ENCODE data around the gene CCNG2. TPM values are rescaled to one million over a fixed set of nuclear protein-coding genes. Genes with fewer than 3 reads are reported as not detected.

CCNG2 gene
- total and polyA plus RNA-seq, 11 donors: 2.4 to 18.7 (median 5.7) TPM

DNA sequence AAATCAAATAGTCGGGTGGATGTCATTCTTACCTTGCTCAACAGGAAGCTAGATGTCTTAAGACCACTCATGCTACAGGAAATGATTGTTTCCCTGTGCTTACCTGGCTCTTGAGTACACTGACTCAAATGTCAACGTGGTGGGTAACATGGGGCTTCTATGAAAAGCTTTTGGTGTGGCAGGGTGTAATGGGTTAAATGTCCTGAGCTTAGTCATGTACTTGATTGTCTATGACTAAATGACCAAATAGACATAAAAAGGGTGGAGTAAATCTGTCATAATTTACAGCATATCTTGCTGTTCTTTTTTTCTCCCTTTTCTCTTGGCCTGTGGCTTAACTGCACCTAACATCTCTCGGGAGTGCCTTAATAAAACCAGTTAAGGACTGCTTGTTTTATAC is 44.9 kb downstream of the CCNG2 start:
- Histone ChIP-seq H3K36me3 (no peaks in the 10 kb centered on the region), H3K27ac (no peak overlapping the region), H3K9me3 (no peaks in the 10 kb centered on the region), H3K4me3 (no peak overlapping the region), H3K4me1 (peaks cover 0 to 8% (median 0%) of the 10 kb centered on the region in 12 donors), H3K27me3 (peaks cover 0 to 4% (median 0%) of the 10 kb centered on the region in 9 donors)
- DNase-seq: no peak
- intact Hi-C loops (cut with DNase I): loop anchor here (2.0 to 10.0 kb wide), 13 partner anchors 105 to 770 kb away; partner anchors contain the start of genes SHROOM3 (in 2 of the 10) and SEPTIN11 (in 1 of the 10)
- ATAC-seq: no peak
- no peak for TF ChIP-seq POLR2A (IDR thresholded peaks at IDR 0.05)
- TF ChIP-seq, protein P1, sequence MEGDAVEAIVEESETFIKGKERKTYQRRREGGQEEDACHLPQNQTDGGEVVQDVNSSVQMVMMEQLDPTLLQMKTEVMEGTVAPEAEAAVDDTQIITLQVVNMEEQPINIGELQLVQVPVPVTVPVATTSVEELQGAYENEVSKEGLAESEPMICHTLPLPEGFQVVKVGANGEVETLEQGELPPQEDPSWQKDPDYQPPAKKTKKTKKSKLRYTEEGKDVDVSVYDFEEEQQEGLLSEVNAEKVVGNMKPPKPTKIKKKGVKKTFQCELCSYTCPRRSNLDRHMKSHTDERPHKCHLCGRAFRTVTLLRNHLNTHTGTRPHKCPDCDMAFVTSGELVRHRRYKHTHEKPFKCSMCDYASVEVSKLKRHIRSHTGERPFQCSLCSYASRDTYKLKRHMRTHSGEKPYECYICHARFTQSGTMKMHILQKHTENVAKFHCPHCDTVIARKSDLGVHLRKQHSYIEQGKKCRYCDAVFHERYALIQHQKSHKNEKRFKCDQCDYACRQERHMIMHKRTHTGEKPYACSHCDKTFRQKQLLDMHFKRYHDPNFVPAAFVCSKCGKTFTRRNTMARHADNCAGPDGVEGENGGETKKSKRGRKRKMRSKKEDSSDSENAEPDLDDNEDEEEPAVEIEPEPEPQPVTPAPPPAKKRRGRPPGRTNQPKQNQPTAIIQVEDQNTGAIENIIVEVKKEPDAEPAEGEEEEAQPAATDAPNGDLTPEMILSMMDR (IDR thresholded peaks at IDR 0.05): no peak
- WGBS, 4 donors: 81 to 87% (median 83%) methylated on average over 3 of the region's 3 CpGs

DNA sequence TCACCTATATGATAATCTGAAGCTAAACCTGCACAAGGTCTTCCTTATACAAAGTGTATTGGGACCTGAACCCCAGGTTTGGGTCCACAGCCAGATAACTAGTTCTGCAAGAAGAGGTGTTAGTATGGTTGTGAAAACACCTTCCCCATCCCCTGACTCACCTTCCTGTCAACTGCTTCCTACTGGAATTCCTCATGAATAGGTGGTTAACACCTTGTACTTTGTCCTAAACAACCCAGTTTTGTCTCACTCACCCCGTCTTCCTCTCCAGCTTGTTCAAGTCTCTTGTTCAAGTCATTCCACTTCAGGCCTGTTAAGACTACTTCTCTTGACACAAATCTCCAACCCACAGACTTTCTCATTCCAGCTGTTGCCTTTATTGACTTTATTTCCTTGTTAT is 45.5 kb downstream of the CCNG2 start:
- H3K4me3 ChIP-seq: no peak overlapping the region
- H3K27ac ChIP-seq: no peak overlapping the region
- intact Hi-C loops (cut with DNase I): loop anchor here (2.0 to 10.0 kb wide), 13 partner anchors 105 to 770 kb away; partner anchors contain the start of genes SHROOM3 (in 2 of the 10) and SEPTIN11 (in 1 of the 10)
- ATAC-seq (no peak), DNase-seq (no peak)
- 91 to 95% (median 93%) methylated on average over 1 of the region's 1 CpG for WGBS, 4 donors
- H3K27me3 ChIP-seq: peaks cover 0 to 4% (median 0%) of the 10 kb centered on the region in 9 donors
- H3K36me3 ChIP-seq: no peaks in the 10 kb centered on the region
- H3K4me1 ChIP-seq: peaks cover 0 to 4% (median 0%) of the 10 kb centered on the region in 12 donors
- TF ChIP-seq, protein P1 (IDR thresholded peaks at IDR 0.05): no peak
- no peak for TF ChIP-seq POLR2A (IDR thresholded peaks at IDR 0.05)
- no peaks in the 10 kb centered on the region for H3K9me3 ChIP-seq

DNA sequence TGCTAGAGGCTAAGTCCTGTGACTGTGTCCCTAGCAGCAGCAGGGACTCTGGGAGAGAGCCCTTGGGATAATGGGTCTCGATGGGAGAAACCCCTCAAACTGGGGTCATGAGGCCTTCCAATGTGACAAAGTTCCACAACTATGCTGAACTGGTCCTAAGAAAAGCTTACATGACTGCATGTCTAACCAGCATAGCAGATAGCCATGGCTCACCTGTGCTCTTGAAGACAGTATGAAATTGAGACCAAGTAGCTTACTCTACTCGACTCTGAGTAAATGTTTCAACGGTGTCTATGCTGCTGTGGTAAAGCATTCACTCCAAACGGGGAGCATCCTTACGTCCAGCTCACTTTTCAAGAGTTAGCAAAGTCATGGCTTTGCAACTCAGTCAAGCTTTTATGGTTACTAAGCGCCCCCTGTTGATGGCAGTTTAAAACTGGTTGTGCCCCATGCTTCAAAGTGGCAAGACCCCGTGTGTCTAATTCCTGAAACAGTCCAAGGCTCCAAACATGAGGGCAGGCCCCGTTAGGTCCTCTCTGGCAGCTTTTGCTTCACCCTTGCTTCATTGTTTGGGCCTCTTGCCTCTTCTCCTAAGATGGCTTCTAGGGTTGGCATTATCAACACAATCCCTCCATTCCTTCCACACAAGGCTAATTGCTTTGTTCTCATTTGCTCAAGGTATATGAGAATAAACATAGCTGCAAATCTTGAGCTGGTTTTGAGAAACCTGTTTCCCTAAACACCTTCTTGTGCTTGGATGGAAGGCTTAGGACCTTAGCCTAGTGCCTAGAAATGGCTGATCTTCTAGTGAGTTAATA is 46.6 kb downstream of the CCNG2 start:
- TF ChIP-seq, protein P1 (IDR thresholded peaks at IDR 0.05): peak; percentile 54 to 83 (median 74)
- TF ChIP-seq POLR2A (IDR thresholded peaks at IDR 0.05): no peak
- intact Hi-C loops (cut with DNase I): loop anchor here (1.0 to 10.0 kb wide), 16 partner anchors 106 to 771 kb away; partner anchors contain the start of genes SHROOM3 (in 2 of the 10) and SEPTIN11 (in 1 of the 10)
- ATAC-seq (peak; percentile 47 to 85 (median 82)), DNase-seq (peak in 4 of 5 donors; percentile 44 to 65 (median 54))
- peaks cover 0 to 4% (median 0%) of the 10 kb centered on the region in 12 donors for H3K4me1 ChIP-seq
- no peak overlapping the region for H3K27ac ChIP-seq
- peaks cover 0 to 4% (median 0%) of the 10 kb centered on the region in 9 donors for H3K27me3 ChIP-seq
- H3K36me3 ChIP-seq: no peaks in the 10 kb centered on the region
- no peak overlapping the region for H3K4me3 ChIP-seq
- H3K9me3 ChIP-seq: no peaks in the 10 kb centered on the region
- WGBS, 4 donors: 26 to 31% (median 30%) methylated on average over 8 of the region's 8 CpGs

DNA sequence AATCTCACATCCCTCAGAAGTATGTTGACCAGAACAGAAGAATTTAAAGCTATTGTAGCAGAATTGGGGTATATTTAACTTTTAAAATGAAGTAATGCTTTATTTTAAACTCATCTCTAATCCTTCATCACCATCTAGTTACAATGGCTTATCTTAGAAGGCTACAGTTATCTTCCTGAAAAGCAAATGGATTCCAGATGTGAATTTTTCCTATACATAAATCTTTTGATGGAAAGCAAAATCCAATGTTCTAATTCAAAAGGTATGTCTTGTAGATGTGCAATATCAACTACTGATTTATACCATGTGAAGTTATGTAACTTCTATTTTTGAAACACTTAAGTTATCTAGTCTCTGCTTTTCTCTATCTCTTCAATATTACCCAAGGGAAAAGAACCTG is 47.6 kb downstream of the CCNG2 start:
- DNase-seq: no peak
- no peaks in the 10 kb centered on the region for H3K27me3 ChIP-seq
- H3K36me3 ChIP-seq: no peaks in the 10 kb centered on the region
- H3K27ac ChIP-seq: no peak overlapping the region
- intact Hi-C loops (cut with DNase I): loop anchor here (1.0 to 10.0 kb wide), 13 partner anchors 107 to 772 kb away; partner anchors contain the start of genes SHROOM3 (in 2 of the 10) and SEPTIN11 (in 1 of the 10)
- no peak overlapping the region for H3K4me3 ChIP-seq
- no peaks in the 10 kb centered on the region for H3K9me3 ChIP-seq
- peaks cover 0 to 4% (median 0%) of the 10 kb centered on the region in 12 donors for H3K4me1 ChIP-seq
- TF ChIP-seq, protein P1 (IDR thresholded peaks at IDR 0.05): no peak
- TF ChIP-seq POLR2A (IDR thresholded peaks at IDR 0.05): no peak
- no peak for ATAC-seq
